Activated CD4-positive, alpha-beta T cell treated with anti-CD3 and anti-CD28 coated beads, Interleukin-10, Interleukin-2, amounts not matched to agents 100 ng/mL and 50 ng/mL, durations not matched to agents 16 hours and 8 hours (primary cell): ENCODE data around the gene NBPF19.
"Not testable (repeated sequence)": the region's sequence is repeated elsewhere in the genome, so short reads cannot be mapped to it uniquely, and the experiment has no call there.

Experiments
- DNase-seq: peaks from one replicate; pipeline ENCODE4 v3.0.0-alpha.2; 2020

NBPF19 gene

DNA sequence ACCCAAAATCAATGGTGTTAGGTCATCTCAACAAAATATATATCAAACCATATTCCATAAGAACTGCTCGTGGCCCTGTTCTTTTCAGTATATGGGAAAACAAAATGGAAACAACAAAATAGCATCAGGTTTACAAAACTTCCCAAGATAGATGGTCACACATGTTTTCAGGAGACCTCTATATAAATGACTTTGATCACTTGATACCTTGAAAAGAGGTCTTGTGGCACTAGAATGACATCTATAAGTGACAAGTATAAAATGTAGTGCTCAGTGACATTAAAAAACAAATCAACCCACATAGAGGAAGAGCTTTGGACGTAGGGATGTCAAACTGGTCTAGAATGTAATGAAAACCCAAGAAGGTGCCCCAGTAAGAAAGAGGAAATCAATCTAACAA lies at the start of gene NBPF19:
NBPF19 (plus strand) TSS at position 301 of the 400 bp plus-strand sequence. CDS start 888 bp downstream, outside the sequence.
- not testable (repeated sequence) for DNase-seq

- not testable (repeated sequence) for DNase-seq
Observed at GRCh38 chr1:149428317-149428716, 46.5 kb upstream of the NBPF19 start.

DNA sequence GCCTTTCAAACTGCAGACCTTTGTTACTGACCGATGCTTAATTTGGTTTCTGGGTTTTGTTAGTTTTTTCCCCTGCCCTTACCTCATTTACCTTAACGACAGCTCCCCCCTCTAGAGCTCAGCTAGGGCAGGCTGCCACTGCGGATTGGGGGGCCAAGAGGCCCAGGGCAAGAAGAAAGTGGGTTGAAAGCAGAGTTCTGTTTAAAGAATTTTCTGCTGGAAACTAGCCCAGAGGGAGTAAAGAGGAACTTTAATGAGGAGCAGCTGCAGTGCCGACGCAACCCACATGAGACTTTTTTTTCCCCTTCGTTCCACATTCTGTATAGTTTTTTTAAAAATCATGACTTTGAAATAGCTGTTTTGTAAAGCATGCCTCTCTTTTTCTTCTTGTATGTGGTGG lies 29.4 kb upstream of the NBPF19 start:
- DNase-seq: not testable (repeated sequence)

DNA sequence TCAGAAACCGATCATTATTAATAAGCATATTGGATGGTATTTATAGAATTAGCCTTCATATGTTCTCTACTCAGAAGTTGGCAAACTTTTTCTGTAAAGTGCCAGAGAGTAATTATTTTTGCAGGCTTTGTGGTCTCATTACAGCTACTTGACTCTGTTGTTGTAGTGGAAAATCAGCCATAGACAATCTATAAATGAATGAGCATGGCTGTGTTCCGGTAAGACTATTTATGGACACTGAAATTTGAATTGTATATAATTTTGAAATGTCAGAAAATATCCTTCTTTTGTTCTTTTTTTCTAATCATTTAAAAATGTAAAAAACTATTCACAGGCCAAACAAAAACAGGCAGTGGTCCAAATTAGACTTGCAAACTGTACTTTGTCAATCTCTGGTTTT lies 22.6 kb upstream of the NBPF19 start:
- DNase-seq: not testable (repeated sequence)

DNA sequence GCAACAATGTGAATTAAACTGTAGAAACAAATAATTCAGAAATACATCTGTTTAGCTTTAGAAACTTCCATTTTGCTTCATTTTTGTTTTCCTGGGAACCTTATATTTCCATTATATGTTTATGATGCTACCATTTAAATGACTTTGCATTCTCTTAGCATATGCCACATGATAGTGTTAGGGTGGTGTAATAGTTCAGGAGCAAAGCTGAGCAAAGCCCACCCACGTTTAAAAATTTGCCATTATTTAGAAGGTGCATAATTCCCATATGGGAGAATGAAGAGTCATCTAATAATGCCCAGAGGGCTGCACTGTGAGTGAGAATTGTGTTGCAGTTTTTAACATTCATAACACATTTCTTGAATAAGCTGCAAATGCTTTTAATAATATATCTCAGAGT lies 22.2 kb upstream of the NBPF19 start:
- not testable (repeated sequence) for DNase-seq

- peak; percentile 82 for DNase-seq
Observed at GRCh38 chr1:149558350-149558825, 83.5 kb downstream of the NBPF19 start.

DNA sequence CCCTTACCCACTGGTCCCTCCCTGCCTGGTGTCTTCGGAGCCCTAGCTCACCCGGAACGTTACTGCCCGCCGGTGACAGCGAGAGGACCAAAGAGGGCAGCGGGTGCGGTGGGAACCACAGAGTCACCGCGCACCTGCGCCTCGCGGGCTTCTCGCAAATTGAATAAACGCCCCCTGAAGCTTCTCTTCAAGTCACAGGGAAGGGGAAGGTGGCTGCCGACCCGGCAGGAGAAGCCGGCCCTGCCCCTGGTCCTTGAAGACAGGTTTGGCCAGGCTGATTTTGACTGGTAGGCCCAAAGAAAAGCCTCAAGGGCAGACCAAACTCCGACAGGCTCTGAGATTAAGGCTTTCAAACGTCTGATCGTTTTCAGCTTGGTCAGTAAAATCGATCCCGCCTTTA lies 87.0 kb downstream of the NBPF19 start:
- DNase-seq: not testable (repeated sequence)

DNA sequence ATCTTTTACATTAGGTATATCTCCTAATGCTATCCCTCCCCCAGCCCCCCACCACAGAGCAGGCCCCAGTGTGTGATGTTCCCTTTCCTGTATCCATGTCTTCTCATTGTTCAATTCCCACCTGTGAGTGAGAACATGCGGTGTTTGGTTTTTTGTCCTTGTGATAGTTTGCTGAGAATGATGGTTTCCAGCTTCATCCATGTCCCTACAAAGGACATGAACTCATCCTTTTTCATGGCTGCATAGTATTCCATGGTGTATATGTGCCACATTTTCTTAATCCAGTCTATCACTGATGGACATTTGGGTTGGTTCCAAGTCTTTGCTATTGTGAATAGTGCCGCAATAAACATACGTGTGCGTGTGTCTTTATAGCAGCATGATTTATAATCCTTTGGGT lies 90.6 kb downstream of the NBPF19 start:
- DNase-seq: not testable (repeated sequence)

GRCh38 chr1:149572763-149573162 lies 97.9 kb downstream of the NBPF19 start:
- not testable (repeated sequence) for DNase-seq

- DNase-seq: peak; percentile 79
Observed at GRCh38 chr1:149585592-149585991, 110.7 kb downstream of the NBPF19 start.
